ENCODE results near the gene SEC24A.
A peak's percentile ranks its signal among the peaks of the same experiment; 100 is the strongest.
"Not testable (repeated sequence)": the region's sequence is repeated elsewhere in the genome, so short reads cannot be mapped to it uniquely, and the experiment has no call there.

Gene SEC24A

DNA sequence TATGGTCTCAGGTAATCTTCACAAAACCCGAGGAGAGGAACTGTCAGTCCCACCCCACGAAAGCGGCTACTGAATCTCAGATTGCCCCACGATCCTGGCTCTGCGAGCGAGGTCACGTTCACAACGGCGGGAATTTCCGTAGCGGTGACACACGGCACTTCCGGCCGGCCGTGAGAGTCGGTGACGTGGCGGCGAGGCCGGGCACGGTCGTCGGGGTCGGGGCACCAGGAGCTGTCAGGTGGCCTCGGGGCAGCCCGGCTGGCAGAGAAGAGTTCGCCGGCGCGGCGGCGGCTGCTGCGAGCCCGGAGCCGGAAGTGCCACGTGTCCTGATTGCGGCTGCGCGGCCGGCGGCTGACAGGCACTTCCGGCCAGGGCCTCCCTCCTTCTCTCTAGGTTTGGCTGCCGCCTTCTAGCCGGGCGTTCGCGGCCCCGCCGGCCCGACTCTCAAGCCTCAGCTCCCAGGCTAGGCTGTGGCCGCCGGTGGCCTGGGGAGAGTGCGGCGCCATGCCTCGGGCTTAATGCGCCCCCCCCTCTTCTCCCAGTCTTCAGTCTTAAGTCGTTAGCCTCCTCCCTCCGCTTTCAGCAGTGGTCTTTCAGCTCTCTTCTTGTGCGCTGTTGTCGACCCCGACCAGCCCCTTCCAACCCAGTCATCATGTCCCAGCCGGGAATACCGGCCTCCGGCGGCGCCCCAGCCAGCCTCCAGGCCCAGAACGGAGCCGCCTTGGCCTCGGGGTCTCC, at the start of gene SEC24A:
Gene SEC24A (plus strand): TSS at position 361 of the 738 bp plus-strand sequence. CDS start 292 bp downstream, at position 653.
- peak within 1 kb of the TSS; percentile 98 for H3K4me3 ChIP-seq (ENCODE audit: low read length)
- peak; percentile 91 for DNase-seq (ENCODE audit: low read depth)
- TF ChIP-seq, protein P1, sequence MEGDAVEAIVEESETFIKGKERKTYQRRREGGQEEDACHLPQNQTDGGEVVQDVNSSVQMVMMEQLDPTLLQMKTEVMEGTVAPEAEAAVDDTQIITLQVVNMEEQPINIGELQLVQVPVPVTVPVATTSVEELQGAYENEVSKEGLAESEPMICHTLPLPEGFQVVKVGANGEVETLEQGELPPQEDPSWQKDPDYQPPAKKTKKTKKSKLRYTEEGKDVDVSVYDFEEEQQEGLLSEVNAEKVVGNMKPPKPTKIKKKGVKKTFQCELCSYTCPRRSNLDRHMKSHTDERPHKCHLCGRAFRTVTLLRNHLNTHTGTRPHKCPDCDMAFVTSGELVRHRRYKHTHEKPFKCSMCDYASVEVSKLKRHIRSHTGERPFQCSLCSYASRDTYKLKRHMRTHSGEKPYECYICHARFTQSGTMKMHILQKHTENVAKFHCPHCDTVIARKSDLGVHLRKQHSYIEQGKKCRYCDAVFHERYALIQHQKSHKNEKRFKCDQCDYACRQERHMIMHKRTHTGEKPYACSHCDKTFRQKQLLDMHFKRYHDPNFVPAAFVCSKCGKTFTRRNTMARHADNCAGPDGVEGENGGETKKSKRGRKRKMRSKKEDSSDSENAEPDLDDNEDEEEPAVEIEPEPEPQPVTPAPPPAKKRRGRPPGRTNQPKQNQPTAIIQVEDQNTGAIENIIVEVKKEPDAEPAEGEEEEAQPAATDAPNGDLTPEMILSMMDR (IDR thresholded peaks at IDR 0.05; ENCODE audit: insufficient read depth, low read depth, low read length, missing control alignments), result no peak

DNA sequence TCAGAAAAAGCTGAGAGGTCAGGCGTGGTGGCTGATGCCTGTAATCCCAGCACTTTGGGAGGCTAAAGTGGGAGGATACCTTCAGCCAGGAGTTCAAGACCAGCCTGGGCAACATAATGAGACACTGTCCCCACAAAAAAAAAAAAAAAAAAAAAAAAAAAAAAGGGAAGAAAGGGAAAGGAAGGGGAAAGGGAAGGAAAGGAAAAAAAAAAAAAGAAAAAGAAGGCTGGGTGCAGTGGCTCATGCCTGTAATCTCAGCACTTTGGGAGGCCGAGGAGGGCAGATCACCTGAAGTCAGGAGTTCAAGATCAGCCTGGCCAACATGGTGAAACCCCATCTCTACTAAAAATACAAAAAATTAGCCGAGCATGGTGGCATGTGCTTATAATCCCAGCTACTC, 48.8 kb upstream of the SEC24A start:
- not testable (repeated sequence) for DNase-seq (ENCODE audit: low read depth); H3K4me3 ChIP-seq (ENCODE audit: low read length)

DNA sequence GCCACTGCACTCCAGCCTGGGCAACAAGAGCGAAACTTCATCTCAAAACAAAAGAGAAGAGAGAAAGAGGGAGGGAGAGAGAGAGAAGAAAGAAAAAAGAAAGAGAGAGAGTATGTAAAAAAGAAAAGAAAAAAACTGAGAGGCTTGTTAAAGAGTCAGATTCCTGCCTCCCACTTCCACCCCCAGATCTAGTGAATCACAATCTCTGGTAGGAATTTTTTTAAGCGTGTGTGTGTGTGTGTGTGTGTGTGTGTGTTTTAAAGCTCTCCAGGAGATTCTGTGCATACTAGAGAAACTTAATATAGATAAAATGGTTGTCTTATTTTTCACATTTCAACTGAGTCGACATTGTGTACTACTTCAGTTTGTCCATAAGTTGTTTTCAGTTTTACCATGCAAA, 48.0 kb upstream of the SEC24A start:
- TF ChIP-seq, protein P1 (IDR thresholded peaks at IDR 0.05; ENCODE audit: insufficient read depth, low read depth, low read length, missing control alignments), result no peak
- peak; percentile 39 for DNase-seq (ENCODE audit: low read depth)
- H3K4me3 ChIP-seq (ENCODE audit: low read length), result no peak overlapping the region

DNA sequence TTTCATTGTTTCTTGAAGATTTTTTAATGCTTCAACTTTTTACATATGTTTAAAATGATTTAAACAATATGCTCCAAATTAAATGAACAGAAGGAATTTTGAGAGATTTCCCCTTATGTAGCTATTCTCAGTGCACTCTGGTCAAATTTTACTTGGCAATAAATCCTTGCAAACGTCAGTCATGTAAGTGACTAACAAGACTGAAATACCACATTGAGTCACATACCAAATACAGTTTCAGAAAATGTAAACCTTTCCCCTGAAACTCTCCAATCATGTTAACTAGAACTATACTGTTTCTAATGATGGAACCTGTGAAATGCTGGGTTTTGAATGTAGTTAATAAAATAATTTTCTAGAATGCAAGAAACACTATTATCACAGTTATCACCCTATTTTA, 45.5 kb upstream of the SEC24A start:
- peak; percentile 56 for DNase-seq (ENCODE audit: low read depth)
- TF ChIP-seq, protein P1 (IDR thresholded peaks at IDR 0.05; ENCODE audit: insufficient read depth, low read depth, low read length, missing control alignments), result no peak
- no peak overlapping the region for H3K4me3 ChIP-seq (ENCODE audit: low read length)

DNA sequence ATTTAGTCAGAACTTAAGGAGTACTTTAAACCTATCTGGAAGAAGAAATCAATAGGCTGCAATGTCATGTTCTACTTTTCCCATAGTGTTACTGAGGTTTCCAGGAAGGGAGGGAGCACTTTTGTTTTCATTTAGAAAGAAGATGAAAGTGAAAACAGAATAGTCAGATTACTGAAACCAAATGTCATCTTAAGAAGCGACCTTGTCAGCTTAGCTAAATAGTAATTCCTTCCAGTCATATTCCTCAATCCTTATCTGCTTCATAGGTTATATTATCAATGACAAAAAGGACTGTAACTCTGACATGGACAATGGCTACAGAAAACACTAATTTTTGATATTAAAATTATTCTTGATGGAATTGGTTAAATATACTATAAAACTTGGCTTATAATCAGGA, 43.7 kb upstream of the SEC24A start:
- DNase-seq (ENCODE audit: low read depth), result no peak
- no peak overlapping the region for H3K4me3 ChIP-seq (ENCODE audit: low read length)
- TF ChIP-seq, protein P1 (IDR thresholded peaks at IDR 0.05; ENCODE audit: insufficient read depth, low read depth, low read length, missing control alignments), result no peak

DNA sequence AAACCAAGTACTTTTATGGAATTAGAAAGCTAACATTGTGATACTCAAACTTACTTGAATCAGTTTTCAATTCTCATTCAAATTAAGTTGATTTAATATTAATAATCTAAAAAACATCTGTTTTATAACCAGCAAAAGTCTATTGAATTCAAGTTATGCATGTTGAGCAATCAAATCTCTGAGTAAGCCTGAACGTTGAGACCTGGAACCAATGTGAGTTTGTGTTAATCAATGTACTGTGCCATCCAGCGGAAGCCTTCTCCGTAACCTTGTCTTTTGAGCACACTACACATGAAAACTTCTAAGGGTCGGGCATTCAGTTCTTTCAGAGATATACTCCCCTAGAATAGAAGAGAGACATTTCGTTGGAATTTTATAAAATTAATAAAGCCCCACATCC, 41.9 kb upstream of the SEC24A start:
- no peak for DNase-seq (ENCODE audit: low read depth)
- TF ChIP-seq, protein P1 (IDR thresholded peaks at IDR 0.05; ENCODE audit: insufficient read depth, low read depth, low read length, missing control alignments), result no peak
- no peak overlapping the region for H3K4me3 ChIP-seq (ENCODE audit: low read length)

DNA sequence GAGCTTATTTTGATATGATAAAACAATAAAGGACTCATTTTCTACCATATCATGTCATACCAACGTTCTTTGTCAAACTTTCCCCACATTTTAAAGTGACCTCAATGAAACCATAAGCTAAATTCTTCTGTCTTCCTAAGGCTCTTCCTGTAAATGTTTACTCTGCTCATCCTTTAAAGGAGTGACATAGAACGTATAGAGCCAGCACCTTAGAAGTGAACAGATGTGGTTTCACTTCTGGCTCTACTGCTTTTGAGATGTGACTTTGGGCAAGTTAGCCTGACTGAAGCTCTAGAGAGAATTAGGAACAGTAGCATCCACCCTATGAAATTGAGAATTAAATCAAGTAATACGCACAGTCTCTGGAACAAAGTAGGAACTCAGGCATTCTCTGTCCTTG, 40.0 kb upstream of the SEC24A start:
- no peak for DNase-seq (ENCODE audit: low read depth)
- H3K4me3 ChIP-seq (ENCODE audit: low read length), result no peak overlapping the region
- TF ChIP-seq, protein P1 (IDR thresholded peaks at IDR 0.05; ENCODE audit: insufficient read depth, low read depth, low read length, missing control alignments), result no peak

Measured in epithelial cell of esophagus (primary cell).